Body of pancreas (tissue), 4 donors: ENCODE measurements around the gene ESYT1. TPM values are rescaled to one million over a fixed set of nuclear protein-coding genes. Genes with fewer than 3 reads are reported as not detected.

Experiments used
- ATAC-seq: fragments of 150-250 bp; one replicate; pipeline ENCODE4 v1.9.1; 2016
- DNase-seq, 4 donors: peaks; one replicate each; pipeline ENCODE4 v3.0.0-alpha.2; 2019
- H3K27ac ChIP-seq, 4 donors: fragments of 200-600 bp; sonication (generic); 1 replicate in 3 of 4; 2 replicates in 1 of 4; pipeline versions ENCODE4 v1.5.1 to v1.6.1; 2016 to 2019; ENCODE audit warnings: mild to moderate bottlenecking in 1 of 4, mixed read lengths in 1 of 4, moderate library complexity in 1 of 4
- H3K27me3 ChIP-seq, 2 donors: fragments of 200-600 bp; sonication (generic); one replicate each; pipeline ENCODE4 v1.6.0; 2016; ENCODE audit warnings: mild to moderate bottlenecking in 1 of 2
- H3K36me3 ChIP-seq, 2 donors: fragments of 200-600 bp; sonication (generic); replicated peaks in 1 of 2; 2 replicates each; pipeline ENCODE4 v1.5.1; 2016; ENCODE audit warnings: low read depth in 2 of 2; ENCODE audit not compliant: insufficient read depth in 1 of 2
- H3K4me1 ChIP-seq: fragments of 200-600 bp; sonication (generic); one replicate; pipeline ENCODE4 v1.6.0; 2016
- H3K4me3 ChIP-seq, 2 donors: fragments of 200-600 bp; sonication (generic); 1 replicate in 1 of 2; 2 replicates in 1 of 2; pipeline ENCODE4 v1.5.1; 2016 to 2019
- H3K9me3 ChIP-seq, 3 donors: fragments of 200-600 bp; sonication (generic); 1 replicate in 2 of 3; 2 replicates in 1 of 3; pipeline ENCODE4 v1.5.1; 2016
- CTCF ChIP-seq, 7 experiments: fragments of 450-650 bp in 4 of 7; fragments of 200-600 bp in 3 of 7; sonication (generic) in 3 of 7; IDR thresholded peaks; one replicate each; pipeline ENCODE4 v1.5.1; 2016 to 2019; ENCODE audit warnings: antibody characterized with exemption in 7 of 7
- POLR2A ChIP-seq, 3 donors: fragments of 450-650 bp; IDR thresholded peaks; one replicate each; pipeline ENCODE4 v1.6.1; 2016; ENCODE audit warnings: antibody characterized with exemption in 3 of 3, mild to moderate bottlenecking in 2 of 3
- WGBS, 2 donors: methylation state at CpG; one replicate each; pipeline ENCODE4 v1.1.5; 2017; 5-methylcytosine and 5-hydroxymethylcytosine counted together
- intact Hi-C: fragments of 100-400 bp; cut with DNase I; formaldehyde crosslinking; loops from one replicate; pipeline ENCODE4 v1.15.1; 2023
- total RNA-seq, 2 donors: library from RNA; depleted of rRNA; stranded (reverse); fragments of >200 nt; gene quantifications; one replicate each; pipeline ENCODE4 v1.1.0, GENCODE V29; 2016

ESYT1 gene
- total RNA-seq, 2 donors from 2014 or later = 43.3 to 182 TPM

GRCh38 chr12:56164345-56164729 is 36.3 kb downstream of the ESYT1 start:
- Histone ChIP-seq H3K27me3 (no peaks in the 10 kb centered on the region), H3K36me3 (peaks cover 8 to 39% of the 10 kb centered on the region in 2 donors), H3K4me1 (peaks cover 27% of the 10 kb centered on the region), H3K4me3 (no peak overlapping the region), H3K27ac (no peak overlapping the region), H3K9me3 (no peaks in the 10 kb centered on the region)
- TF ChIP-seq POLR2A (IDR thresholded peaks at IDR 0.05) (no peak), CTCF (IDR thresholded peaks at IDR 0.05) (no peak)
- 89 to 91% methylated on average over 14 to 17 of the region's 17 CpGs for WGBS, 2 donors
- ATAC-seq (no peak), DNase-seq (no peak)
- intact Hi-C loops = no loop called here

GRCh38 chr12:56165369-56165768 is 37.3 kb downstream of the ESYT1 start:
- Histone ChIP-seq H3K27ac (no peak overlapping the region), H3K4me1 (peaks cover 17% of the 10 kb centered on the region), H3K4me3 (no peak overlapping the region), H3K36me3 (peaks cover 8 to 44% of the 10 kb centered on the region in 2 donors), H3K9me3 (no peaks in the 10 kb centered on the region), H3K27me3 (no peaks in the 10 kb centered on the region)
- no peak for ATAC-seq
- TF ChIP-seq CTCF (IDR thresholded peaks at IDR 0.05) (no peak), POLR2A (IDR thresholded peaks at IDR 0.05) (no peak)
- intact Hi-C loops = no loop called here
- 83 to 91% methylated on average over 3 to 4 of the region's 4 CpGs for WGBS, 2 donors
- DNase-seq = no peak

GRCh38 chr12:56169229-56169759 is 41.2 kb downstream of the ESYT1 start:
- DNase-seq (no peak), ATAC-seq (no peak)
- WGBS, 2 donors = 85 to 91% methylated on average over 11 of the region's 11 CpGs
- Histone ChIP-seq H3K27ac (no peak overlapping the region), H3K4me1 (no peaks in the 10 kb centered on the region), H3K9me3 (no peaks in the 10 kb centered on the region), H3K4me3 (no peak overlapping the region), H3K36me3 (peaks cover 5 to 48% of the 10 kb centered on the region in 2 donors), H3K27me3 (no peaks in the 10 kb centered on the region)
- intact Hi-C loops = no loop called here
- no peak for TF ChIP-seq POLR2A (IDR thresholded peaks at IDR 0.05)
- TF ChIP-seq CTCF (IDR thresholded peaks at IDR 0.05) = no peak

- WGBS, 2 donors = 88 to 98% methylated on average over 7 of the region's 7 CpGs
- Histone ChIP-seq H3K36me3 (peaks cover 5 to 47% of the 10 kb centered on the region in 2 donors), H3K9me3 (no peaks in the 10 kb centered on the region), H3K4me1 (no peaks in the 10 kb centered on the region), H3K27me3 (no peaks in the 10 kb centered on the region), H3K4me3 (no peak overlapping the region), H3K27ac (no peak overlapping the region)
- DNase-seq (no peak), ATAC-seq (no peak)
- TF ChIP-seq POLR2A (IDR thresholded peaks at IDR 0.05) (no peak), CTCF (IDR thresholded peaks at IDR 0.05) (no peak)
- intact Hi-C loops = no loop called here
Observed at GRCh38 chr12:56172839-56173238, 44.8 kb downstream of the ESYT1 start.

- Histone ChIP-seq H3K27ac (no peak overlapping the region), H3K4me3 (no peak overlapping the region), H3K27me3 (no peaks in the 10 kb centered on the region), H3K9me3 (no peaks in the 10 kb centered on the region), H3K4me1 (no peaks in the 10 kb centered on the region), H3K36me3 (peaks cover 7 to 42% of the 10 kb centered on the region in 2 donors)
- DNase-seq = no peak
- WGBS, 2 donors = 94 to 98% methylated on average over 3 of the region's 3 CpGs
- TF ChIP-seq CTCF (IDR thresholded peaks at IDR 0.05) (no peak), POLR2A (IDR thresholded peaks at IDR 0.05) (no peak)
- ATAC-seq = no peak
- intact Hi-C loops = no loop called here
Observed at GRCh38 chr12:56178347-56178746, 50.3 kb downstream of the ESYT1 start.
